HUES64 (cell line): ENCODE measurements around the gene GPR160. TPM values are rescaled to one million over a fixed set of nuclear protein-coding genes. Genes with fewer than 3 reads are reported as not detected.

ENCODE experiments used
- H3K27ac ChIP-seq: 2 replicates; pipeline ENCODE4 v1.7.0; 2013; ENCODE audit warnings: low read depth, low read length, inconsistent platforms
- H3K27me3 ChIP-seq: 2 replicates; pipeline ENCODE4 v1.6.1; 2013; ENCODE audit warnings: mild to moderate bottlenecking, low read length; ENCODE audit not compliant: insufficient read depth
- H3K36me3 ChIP-seq: 2 replicates; pipeline ENCODE4 v1.6.1; 2013; ENCODE audit warnings: mild to moderate bottlenecking, low read length; ENCODE audit not compliant: insufficient read depth
- H3K4me1 ChIP-seq: 2 replicates; pipeline ENCODE4 v1.6.1; 2013; ENCODE audit warnings: mild to moderate bottlenecking, low read length, moderate library complexity; ENCODE audit not compliant: insufficient read depth
- H3K4me3 ChIP-seq: 2 replicates; pipeline ENCODE4 v1.5.1; 2013; ENCODE audit warnings: mild to moderate bottlenecking, low read length, moderate library complexity
- H3K9ac ChIP-seq: 2 replicates; pipeline ENCODE4 v1.6.1; 2013; ENCODE audit warnings: mild to moderate bottlenecking, low read depth, low read length
- H3K9me3 ChIP-seq: 2 replicates; pipeline ENCODE4 v1.6.1; 2013; ENCODE audit warnings: low read depth, low read length; ENCODE audit not compliant: insufficient read depth
- WGBS: fragments of 150-250, 120-280 bp; methylation state at CpG from one replicate; pipeline ENCODE4 v1.1.7; 2013; ENCODE audit warnings: missing lambda C conversion rate; 5-methylcytosine and 5-hydroxymethylcytosine counted together
- polyA plus RNA-seq, 2 experiments: library from polyadenylated mRNA; stranded (reverse); fragments of 50-300 nt; gene quantifications; one replicate each; pipeline ENCODE4 v1.2.3, GENCODE V29; 2013

GPR160 gene, protein sequence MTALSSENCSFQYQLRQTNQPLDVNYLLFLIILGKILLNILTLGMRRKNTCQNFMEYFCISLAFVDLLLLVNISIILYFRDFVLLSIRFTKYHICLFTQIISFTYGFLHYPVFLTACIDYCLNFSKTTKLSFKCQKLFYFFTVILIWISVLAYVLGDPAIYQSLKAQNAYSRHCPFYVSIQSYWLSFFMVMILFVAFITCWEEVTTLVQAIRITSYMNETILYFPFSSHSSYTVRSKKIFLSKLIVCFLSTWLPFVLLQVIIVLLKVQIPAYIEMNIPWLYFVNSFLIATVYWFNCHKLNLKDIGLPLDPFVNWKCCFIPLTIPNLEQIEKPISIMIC
- 12.6 TPM for polyA plus RNA-seq (2013, experiment 1 of 2)
- polyA plus RNA-seq (2013, experiment 2 of 2), result 12.4 TPM

DNA sequence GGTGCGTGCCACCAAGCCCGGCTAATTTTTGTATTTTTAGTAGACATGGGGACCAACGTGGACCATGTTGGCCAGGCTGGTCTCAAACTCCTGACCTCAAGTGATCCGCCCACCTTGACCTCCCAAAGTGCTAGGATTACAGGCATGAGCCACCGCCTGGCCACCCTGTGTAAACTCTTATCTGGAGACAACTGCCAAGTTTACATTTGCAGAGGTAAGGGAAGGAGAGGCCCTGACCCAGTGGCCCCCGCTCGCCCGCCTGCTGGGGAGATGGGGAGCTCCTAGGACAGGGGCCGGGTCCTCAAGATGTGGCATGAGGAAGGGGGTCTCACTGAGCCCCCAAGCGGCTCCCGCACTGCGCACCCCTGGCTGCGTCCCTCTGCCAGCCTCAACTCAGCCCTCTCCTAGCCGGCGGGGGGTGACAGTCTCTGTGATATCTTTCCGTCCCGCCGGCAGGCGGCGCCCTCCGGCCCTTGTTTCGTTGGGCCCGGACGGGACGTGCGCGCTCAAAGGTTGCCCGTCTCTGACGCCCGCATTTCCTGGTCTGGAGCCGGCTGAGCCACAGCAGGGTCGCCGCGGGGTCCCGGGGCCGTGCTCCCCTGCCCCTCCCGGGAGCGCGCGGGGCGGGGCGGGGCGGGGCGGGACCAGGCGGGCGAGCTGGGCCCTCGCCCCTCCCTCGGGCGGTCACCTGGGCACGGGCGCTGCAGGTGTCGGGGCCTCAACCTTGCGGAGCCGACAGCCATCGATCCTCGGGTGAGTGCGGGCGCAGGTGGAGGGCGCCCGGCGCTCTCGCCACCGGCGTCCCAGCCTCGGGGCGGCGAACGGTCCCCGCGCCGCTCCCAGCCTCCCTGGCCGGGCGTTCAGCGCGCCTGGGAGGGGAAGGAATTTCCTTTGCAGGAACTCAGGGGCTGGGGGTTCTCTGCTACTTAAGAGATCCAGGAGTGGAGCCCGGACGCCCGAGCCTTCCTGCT is at the start of gene GPR160:
Gene GPR160, plus strand, starts transcription at position 533 of the 971 bp plus-strand sequence. CDS start 45,978 bp downstream, outside the sequence.
- Histone ChIP-seq H3K36me3 (no peaks in the 10 kb centered on the region), H3K4me3 (peak within 1 kb of the TSS; percentile 71), H3K9ac (peak within 1 kb of the TSS; percentile 51), H3K27me3 (peaks cover 29% of the 10 kb centered on the region), H3K9me3 (no peaks in the 10 kb centered on the region), H3K27ac (no peak within 1 kb of the TSS; the same call in 1 of the 2 replicates), H3K4me1 (peaks cover 15% of the 10 kb centered on the region)
- WGBS, result 5% methylated on average over 78 of the region's 78 CpGs

DNA sequence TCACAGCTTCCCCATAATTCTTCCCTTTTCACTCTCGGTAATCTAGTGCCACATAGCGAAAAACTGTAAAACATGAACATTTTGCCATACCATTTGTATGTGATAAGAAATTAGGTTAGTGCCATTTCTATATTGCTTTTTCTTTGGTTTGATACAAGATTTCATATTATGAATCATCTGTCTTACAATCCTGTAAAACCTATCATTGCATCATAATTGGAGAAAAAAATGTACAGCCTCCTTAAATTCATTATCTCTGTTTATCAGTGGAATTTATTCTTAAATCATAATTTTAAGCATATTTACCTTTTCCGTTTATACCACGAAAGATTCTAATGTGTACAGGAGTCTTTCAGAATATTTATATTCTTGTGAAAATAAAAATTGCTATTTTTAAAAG is 47.4 kb upstream of the GPR160 start:
- Histone ChIP-seq H3K4me1 (no peaks in the 10 kb centered on the region), H3K27me3 (no peaks in the 10 kb centered on the region), H3K4me3 (no peak overlapping the region), H3K27ac (no peak overlapping the region), H3K9me3 (no peaks in the 10 kb centered on the region), H3K9ac (no peak overlapping the region), H3K36me3 (peaks cover 97% of the 10 kb centered on the region)
- WGBS, result no CpG with 5 or more reads among the region's 4 CpGs

DNA sequence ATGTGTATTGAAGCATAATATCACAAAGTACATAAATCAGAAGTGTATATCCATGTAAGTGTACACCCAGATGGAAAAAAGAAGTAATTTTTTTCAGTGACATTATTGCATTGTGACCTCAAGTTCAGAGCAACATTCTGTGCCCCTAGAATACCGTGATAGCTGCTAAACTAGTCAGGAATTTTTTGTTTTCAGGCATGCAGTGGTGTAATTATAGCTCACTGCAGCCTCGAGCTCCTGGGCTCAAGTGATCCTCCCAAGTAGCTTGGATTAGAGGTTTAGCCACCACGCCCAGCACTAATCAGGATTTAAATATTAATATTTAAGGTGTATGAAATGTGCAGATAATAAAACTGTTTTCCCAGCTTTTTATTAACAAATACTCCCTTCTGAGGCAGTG is 45.6 kb upstream of the GPR160 start:
- Histone ChIP-seq H3K9ac (no peak overlapping the region), H3K27me3 (no peaks in the 10 kb centered on the region), H3K4me1 (no peaks in the 10 kb centered on the region), H3K9me3 (no peaks in the 10 kb centered on the region), H3K4me3 (no peak overlapping the region), H3K27ac (no peak overlapping the region), H3K36me3 (peaks cover 88% of the 10 kb centered on the region)
- WGBS, result 95% methylated on average over 3 of the region's 3 CpGs

GRCh38 chr3:169992781-169993180 is 45.0 kb upstream of the GPR160 start:
- Histone ChIP-seq H3K9me3 (no peaks in the 10 kb centered on the region), H3K4me3 (no peak overlapping the region), H3K9ac (no peak overlapping the region), H3K27me3 (no peaks in the 10 kb centered on the region), H3K4me1 (no peaks in the 10 kb centered on the region), H3K27ac (no peak overlapping the region), H3K36me3 (peaks cover 81% of the 10 kb centered on the region)
- WGBS, result 95% methylated on average over 5 of the region's 5 CpGs

DNA sequence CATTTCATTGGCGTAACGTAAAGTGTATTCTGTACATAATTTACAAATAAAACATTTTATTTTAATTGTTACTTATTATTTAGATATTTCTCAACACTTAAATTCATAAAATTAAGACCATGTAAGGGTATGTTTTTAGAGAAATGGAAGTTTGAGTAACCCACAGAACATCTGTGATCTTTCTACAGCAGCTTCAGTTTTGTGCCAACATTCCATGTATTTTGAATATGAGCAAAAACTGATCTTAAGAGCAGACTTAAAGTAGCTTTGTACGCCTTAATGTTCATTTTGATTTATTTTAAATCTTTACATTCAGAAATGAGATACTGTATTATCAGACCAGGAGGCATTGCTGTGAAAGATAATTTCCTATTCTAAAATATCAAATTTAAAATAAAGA is 44.0 kb upstream of the GPR160 start:
- WGBS, result 100% methylated on average over 1 of the region's 3 CpGs
- peaks cover 75% of the 10 kb centered on the region for H3K36me3 ChIP-seq

GRCh38 chr3:169996063-169996462 is 41.7 kb upstream of the GPR160 start:
- H3K27ac ChIP-seq, result no peak overlapping the region
- H3K4me3 ChIP-seq, result no peak overlapping the region
- H3K27me3 ChIP-seq, result no peaks in the 10 kb centered on the region
- WGBS, result 100% methylated on average over 1 of the region's 2 CpGs
- H3K36me3 ChIP-seq, result peaks cover 54% of the 10 kb centered on the region
- H3K9ac ChIP-seq, result no peak overlapping the region
- no peaks in the 10 kb centered on the region for H3K9me3 ChIP-seq
- no peaks in the 10 kb centered on the region for H3K4me1 ChIP-seq

More for the DNA sequence above, 44.0 kb upstream of the GPR160 start:
- Histone ChIP-seq H3K9me3 (no peaks in the 10 kb centered on the region), H3K4me3 (no peak overlapping the region), H3K4me1 (no peaks in the 10 kb centered on the region), H3K9ac (no peak overlapping the region), H3K27me3 (no peaks in the 10 kb centered on the region), H3K27ac (no peak overlapping the region)

- Histone ChIP-seq H3K9me3 (no peaks in the 10 kb centered on the region), H3K36me3 (peaks cover 28% of the 10 kb centered on the region), H3K27ac (no peak overlapping the region), H3K4me1 (no peaks in the 10 kb centered on the region), H3K4me3 (no peak overlapping the region), H3K9ac (no peak overlapping the region), H3K27me3 (no peaks in the 10 kb centered on the region)
- 89% methylated on average over 2 of the region's 2 CpGs for WGBS
Observed at GRCh38 chr3:169998668-169999131, 39.1 kb upstream of the GPR160 start.

DNA sequence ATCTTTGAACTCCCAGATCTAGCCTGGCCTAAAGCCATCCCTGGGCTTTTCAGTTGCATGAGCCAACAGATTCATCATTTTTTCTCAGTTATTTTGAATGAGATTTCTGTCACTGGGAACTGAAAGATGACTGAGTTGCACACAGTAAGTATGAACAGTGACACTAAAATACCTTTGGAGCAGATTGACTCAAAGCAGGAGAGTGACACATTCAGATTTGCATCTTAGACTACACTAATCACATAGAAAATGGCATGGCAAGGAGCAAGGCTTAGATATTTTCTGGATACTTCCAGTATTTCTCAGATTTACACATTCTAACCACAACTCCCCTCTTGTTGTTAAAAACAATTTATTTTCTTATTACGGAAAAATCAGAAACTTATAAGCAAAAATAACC is 38.4 kb upstream of the GPR160 start:
- 86% methylated on average over 1 of the region's 1 CpG for WGBS
- Histone ChIP-seq H3K27ac (no peak overlapping the region), H3K27me3 (no peaks in the 10 kb centered on the region), H3K36me3 (peaks cover 21% of the 10 kb centered on the region), H3K9me3 (no peaks in the 10 kb centered on the region), H3K4me3 (no peak overlapping the region), H3K4me1 (no peaks in the 10 kb centered on the region), H3K9ac (no peak overlapping the region)

DNA sequence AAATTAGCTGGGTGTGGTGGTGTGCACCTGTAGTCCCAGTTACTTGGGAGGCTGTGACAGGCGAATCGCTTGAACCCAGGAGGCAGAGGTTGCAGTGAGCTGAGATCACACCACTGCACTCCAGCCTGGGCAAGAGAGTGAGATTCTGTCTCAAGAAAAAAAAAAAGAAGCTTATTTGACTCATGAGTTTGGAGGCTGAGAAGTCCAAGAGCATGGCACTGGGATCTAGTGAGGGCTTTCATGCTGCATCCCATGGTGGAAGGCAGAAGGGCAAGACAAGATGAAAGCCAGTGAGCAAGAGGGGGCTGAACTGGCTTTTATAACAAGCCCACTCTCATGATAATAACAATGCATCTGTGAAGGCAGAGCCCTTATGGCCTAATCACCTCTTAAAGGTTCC is 37.7 kb upstream of the GPR160 start:
- Histone ChIP-seq H3K27ac (no peak overlapping the region), H3K9ac (no peak overlapping the region), H3K4me1 (no peaks in the 10 kb centered on the region), H3K27me3 (no peaks in the 10 kb centered on the region), H3K4me3 (no peak overlapping the region), H3K36me3 (peaks cover 16% of the 10 kb centered on the region), H3K9me3 (no peaks in the 10 kb centered on the region)
- WGBS, result 97% methylated on average over 2 of the region's 2 CpGs

DNA sequence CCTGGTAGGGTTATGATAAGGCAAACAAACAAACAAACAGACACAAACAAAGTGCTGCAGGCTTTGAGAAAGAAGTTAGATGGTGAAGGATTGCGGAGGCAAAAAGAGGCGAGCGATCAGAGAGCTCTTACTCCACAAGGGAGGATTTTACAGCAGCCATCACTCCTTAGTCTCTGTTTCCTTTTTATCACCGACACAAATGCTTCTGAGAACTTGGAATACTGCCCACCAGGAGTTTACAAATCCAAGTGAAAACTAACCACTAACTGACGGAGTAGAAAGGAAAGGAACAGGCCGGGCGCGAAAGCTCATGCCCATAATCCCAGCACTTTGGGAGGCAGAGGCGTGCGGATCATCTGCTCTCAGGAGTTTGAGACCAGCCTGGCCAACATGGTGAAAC is 35.6 kb upstream of the GPR160 start:
- H3K36me3 ChIP-seq, result peaks cover 3% of the 10 kb centered on the region; the same call in 1 of the 2 replicates
- H3K4me3 ChIP-seq, result no peak overlapping the region
- no peaks in the 10 kb centered on the region for H3K4me1 ChIP-seq
- H3K9ac ChIP-seq, result no peak overlapping the region
- H3K27ac ChIP-seq, result no peak overlapping the region
- WGBS, result 95% methylated on average over 10 of the region's 10 CpGs
- no peaks in the 10 kb centered on the region for H3K9me3 ChIP-seq
- no peaks in the 10 kb centered on the region for H3K27me3 ChIP-seq

DNA sequence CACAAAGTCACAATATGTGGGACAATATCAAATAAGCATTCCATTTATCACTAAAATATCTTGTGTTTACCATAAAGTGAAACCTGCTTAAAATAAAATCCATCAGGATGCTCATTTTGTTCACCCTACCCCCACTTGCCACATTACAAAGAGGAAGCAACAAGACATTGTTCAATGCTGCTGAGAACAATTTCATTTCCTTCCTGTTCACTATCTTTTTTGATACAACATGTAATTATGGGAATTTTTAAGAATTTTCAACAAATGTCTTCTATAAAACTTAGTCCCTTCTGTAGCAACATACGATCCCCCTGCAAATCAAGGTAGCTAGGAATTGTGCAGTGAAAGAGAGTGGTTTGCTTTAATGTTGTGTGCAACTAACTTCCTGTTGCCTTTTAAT is 34.9 kb upstream of the GPR160 start:
- WGBS, result 100% methylated on average over 1 of the region's 1 CpG
- no peak overlapping the region for H3K27ac ChIP-seq
- no peaks in the 10 kb centered on the region for H3K9me3 ChIP-seq
- H3K4me3 ChIP-seq, result no peak overlapping the region
- no peaks in the 10 kb centered on the region for H3K4me1 ChIP-seq
- H3K27me3 ChIP-seq, result no peaks in the 10 kb centered on the region
- peaks cover 3% of the 10 kb centered on the region; the same call in 1 of the 2 replicates for H3K36me3 ChIP-seq
- H3K9ac ChIP-seq, result no peak overlapping the region
